Ishikawa (cell line): ENCODE measurements around the gene AGAP3.

Experiments
- CEBPB ChIP-seq: IDR thresholded peaks from 2 replicates; pipeline ENCODE4 v1.6.1; 2012
- CREB1 ChIP-seq: IDR thresholded peaks from 2 replicates; pipeline ENCODE4 v1.6.1; 2012; ENCODE audit warnings: low read depth
- EGR1 ChIP-seq: IDR thresholded peaks from 2 replicates; pipeline ENCODE4 v1.6.1; 2012
- EP300 ChIP-seq: IDR thresholded peaks from 2 replicates; pipeline ENCODE4 v1.6.1; 2012; ENCODE audit warnings: borderline replicate concordance
- FOXM1 ChIP-seq: IDR thresholded peaks from 2 replicates; pipeline ENCODE4 v1.6.1; 2012; ENCODE audit warnings: low read depth, borderline replicate concordance
- NFIC ChIP-seq: IDR thresholded peaks from 2 replicates; pipeline ENCODE4 v1.6.1; 2012
- RAD21 ChIP-seq: IDR thresholded peaks from 2 replicates; pipeline ENCODE4 v1.6.1; 2012; ENCODE audit warnings: low read depth
- TAF1 ChIP-seq: IDR thresholded peaks from 2 replicates; pipeline ENCODE4 v1.6.1; 2012; ENCODE audit warnings: low read depth, mild to moderate bottlenecking
- TCF12 ChIP-seq: IDR thresholded peaks from 2 replicates; pipeline ENCODE4 v1.6.1; 2012; ENCODE audit warnings: low read depth
- TEAD4 ChIP-seq: IDR thresholded peaks from 2 replicates; pipeline ENCODE4 v1.6.1; 2012
- USF1 ChIP-seq: IDR thresholded peaks from 2 replicates; pipeline ENCODE4 v1.6.1; 2012
- YY1 ChIP-seq: IDR thresholded peaks from 2 replicates; pipeline ENCODE4 v1.6.1; 2012; ENCODE audit warnings: low read depth
- ZBTB7A ChIP-seq: IDR thresholded peaks from 2 replicates; pipeline ENCODE4 v1.6.1; 2012; ENCODE audit warnings: low read depth
- TF ChIP-seq, protein P1 (sequence below): IDR thresholded peaks from 2 replicates; pipeline ENCODE4 v1.6.1; 2012; ENCODE audit warnings: low read depth, mild to moderate bottlenecking
- TF ChIP-seq, protein P2 (sequence below): IDR thresholded peaks from 2 replicates; pipeline ENCODE4 v1.6.1; 2012

Gene AGAP3

GRCh38 chr7:151057989-151058780 lies 28.1 kb upstream of the AGAP3 start:
- TF ChIP-seq TEAD4 (peak; percentile 25), EGR1 (no peak), ZBTB7A (peak; percentile 91; the same call in 1 of the 2 replicates), FOXM1 (no peak), TAF1 (peak; percentile 48), YY1 (peak; percentile 66; the same call in 1 of the 2 replicates), CREB1 (peak; percentile 28; the same call in 1 of the 2 replicates), RAD21 (no peak), EP300 (no peak; the same call in 1 of the 2 replicates), USF1 (peak; percentile 57), TCF12 (peak; percentile 70), CEBPB (no peak), NFIC (peak; percentile 37; the same call in 1 of the 2 replicates)
- TF ChIP-seq, protein P1, sequence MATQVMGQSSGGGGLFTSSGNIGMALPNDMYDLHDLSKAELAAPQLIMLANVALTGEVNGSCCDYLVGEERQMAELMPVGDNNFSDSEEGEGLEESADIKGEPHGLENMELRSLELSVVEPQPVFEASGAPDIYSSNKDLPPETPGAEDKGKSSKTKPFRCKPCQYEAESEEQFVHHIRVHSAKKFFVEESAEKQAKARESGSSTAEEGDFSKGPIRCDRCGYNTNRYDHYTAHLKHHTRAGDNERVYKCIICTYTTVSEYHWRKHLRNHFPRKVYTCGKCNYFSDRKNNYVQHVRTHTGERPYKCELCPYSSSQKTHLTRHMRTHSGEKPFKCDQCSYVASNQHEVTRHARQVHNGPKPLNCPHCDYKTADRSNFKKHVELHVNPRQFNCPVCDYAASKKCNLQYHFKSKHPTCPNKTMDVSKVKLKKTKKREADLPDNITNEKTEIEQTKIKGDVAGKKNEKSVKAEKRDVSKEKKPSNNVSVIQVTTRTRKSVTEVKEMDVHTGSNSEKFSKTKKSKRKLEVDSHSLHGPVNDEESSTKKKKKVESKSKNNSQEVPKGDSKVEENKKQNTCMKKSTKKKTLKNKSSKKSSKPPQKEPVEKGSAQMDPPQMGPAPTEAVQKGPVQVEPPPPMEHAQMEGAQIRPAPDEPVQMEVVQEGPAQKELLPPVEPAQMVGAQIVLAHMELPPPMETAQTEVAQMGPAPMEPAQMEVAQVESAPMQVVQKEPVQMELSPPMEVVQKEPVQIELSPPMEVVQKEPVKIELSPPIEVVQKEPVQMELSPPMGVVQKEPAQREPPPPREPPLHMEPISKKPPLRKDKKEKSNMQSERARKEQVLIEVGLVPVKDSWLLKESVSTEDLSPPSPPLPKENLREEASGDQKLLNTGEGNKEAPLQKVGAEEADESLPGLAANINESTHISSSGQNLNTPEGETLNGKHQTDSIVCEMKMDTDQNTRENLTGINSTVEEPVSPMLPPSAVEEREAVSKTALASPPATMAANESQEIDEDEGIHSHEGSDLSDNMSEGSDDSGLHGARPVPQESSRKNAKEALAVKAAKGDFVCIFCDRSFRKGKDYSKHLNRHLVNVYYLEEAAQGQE: no peak
- TF ChIP-seq, protein P2, sequence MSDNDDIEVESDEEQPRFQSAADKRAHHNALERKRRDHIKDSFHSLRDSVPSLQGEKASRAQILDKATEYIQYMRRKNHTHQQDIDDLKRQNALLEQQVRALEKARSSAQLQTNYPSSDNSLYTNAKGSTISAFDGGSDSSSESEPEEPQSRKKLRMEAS: peak; percentile 49; the same call in 1 of the 2 replicates

DNA sequence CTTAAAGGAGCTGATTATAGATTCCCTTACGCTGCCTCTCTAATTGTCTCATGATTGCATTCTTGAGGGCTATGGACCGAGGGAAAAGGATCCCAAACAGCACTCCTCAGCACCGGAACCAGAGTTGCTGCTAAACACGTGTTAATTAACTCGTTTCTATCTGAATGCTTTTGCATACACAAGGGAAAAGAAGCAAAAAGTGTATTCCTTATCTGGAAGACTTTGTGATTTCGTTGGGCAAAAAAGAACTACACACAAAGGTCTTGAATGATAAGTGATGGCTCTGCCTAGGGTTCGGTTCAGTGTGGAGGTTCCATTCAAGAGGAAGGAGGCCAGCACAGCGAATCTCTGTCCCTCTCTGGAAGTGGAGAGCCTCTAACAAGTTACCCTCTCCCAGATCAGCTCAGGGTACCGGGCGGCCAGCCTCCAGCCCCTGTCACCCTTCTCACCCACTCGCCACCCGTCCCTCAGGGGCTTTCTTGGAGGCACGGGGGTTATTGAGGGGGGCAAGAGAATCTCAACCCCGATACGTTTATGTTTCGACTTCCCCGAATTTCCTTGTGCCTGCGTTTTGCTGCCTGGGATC lies 27.4 kb upstream of the AGAP3 start:
- TF ChIP-seq, protein P2: peak; percentile 36; the same call in 1 of the 2 replicates
- no peak for TF ChIP-seq NFIC

DNA sequence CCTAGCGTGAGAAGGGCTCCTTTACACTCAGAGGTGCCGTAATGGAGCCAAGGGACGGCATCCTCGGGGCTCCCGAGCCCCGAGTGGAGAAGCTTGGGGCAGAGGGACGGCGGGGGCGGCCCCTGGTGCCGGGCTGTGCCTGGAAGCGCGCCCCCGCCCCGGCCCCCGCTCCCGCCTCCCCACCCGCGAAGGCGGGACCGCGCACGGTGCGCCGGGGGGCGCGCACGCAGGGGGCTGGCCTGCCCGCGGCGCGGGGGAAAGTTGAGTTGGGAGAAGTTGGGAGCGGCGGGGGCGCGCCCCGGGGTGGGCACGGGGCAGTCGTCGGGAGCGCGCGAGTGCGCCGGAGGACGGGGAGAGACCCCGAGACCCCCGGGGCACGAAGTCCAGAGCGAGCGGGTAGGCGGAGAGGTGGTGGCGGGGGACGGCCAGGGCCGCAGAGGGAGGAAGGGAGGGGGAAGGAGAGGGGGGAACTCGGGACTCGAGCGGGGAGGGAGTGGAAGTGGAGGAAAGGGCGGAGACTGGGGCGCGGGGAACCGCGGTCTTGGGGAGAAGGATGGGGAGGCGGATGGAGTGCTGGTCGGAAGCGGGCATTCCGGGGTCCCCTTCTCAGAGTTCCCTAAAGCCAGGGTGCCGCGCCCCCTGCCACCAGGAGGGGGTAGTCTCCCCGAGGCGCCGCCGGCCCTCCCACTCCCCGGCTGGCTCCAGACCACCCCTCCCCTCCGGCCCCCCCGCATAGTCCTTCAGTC lies 26.7 kb upstream of the AGAP3 start, which contains the start of gene SLC4A2:
TSS of gene SLC4A2 (plus strand) at position 223 of the 746 bp plus-strand sequence. CDS start 2,399 bp downstream, outside the sequence.
- TF ChIP-seq, protein P1: no peak
- TF ChIP-seq TAF1 (peak; percentile 37; the same call in 1 of the 2 replicates), NFIC (no peak), ZBTB7A (peak; percentile 96), EGR1 (peak; percentile 35), YY1 (no peak)

- TF ChIP-seq TEAD4 (no peak), ZBTB7A (no peak), NFIC (no peak), USF1 (no peak), CREB1 (no peak), EGR1 (no peak), TCF12 (no peak)
- TF ChIP-seq, protein P2: no peak; the same call in 1 of the 2 replicates
- TF ChIP-seq, protein P1: no peak
Measured at GRCh38 chr7:151060113-151060415, 26.2 kb upstream of the AGAP3 start.
